H9 (cell line): ENCODE data around the gene OIT3. TPM values are rescaled to one million over a fixed set of nuclear protein-coding genes. Genes with fewer than 3 reads are reported as not detected.
"Not testable (repeated sequence)": the region's sequence is repeated elsewhere in the genome, so short reads cannot be mapped to it uniquely, and the experiment has no call there.

Experiments
- DNase-seq: peaks from one replicate; pipeline ENCODE4 v3.0.0-alpha.2; 2017
- H2AFZ ChIP-seq: one replicate; pipeline ENCODE4 v1.6.1; 2013; ENCODE audit warnings: mild to moderate bottlenecking, low read length, control low read depth, moderate library complexity
- H2AK5ac ChIP-seq: 2 replicates; pipeline ENCODE4 v1.6.1; 2013; ENCODE audit warnings: low read length, control low read depth, mixed read lengths; ENCODE audit not compliant: insufficient read length
- H2BK120ac ChIP-seq: one replicate; pipeline ENCODE4 v1.6.1; 2013; ENCODE audit warnings: low read depth, mild to moderate bottlenecking, low read length, control low read depth, inconsistent platforms; ENCODE audit not compliant: poor library complexity, severe bottlenecking
- H2BK12ac ChIP-seq: 2 replicates; pipeline ENCODE4 v1.6.1; 2013; ENCODE audit warnings: low read length, control low read depth, mixed read lengths, low read depth; ENCODE audit not compliant: insufficient read length
- H2BK15ac ChIP-seq: 2 replicates; pipeline ENCODE4 v1.6.1; 2013; ENCODE audit warnings: low read depth, low read length, control low read depth
- H2BK20ac ChIP-seq: one replicate; pipeline ENCODE4 v1.6.1; 2013; ENCODE audit warnings: low read depth, mild to moderate bottlenecking, low read length, control low read depth, inconsistent platforms; ENCODE audit not compliant: poor library complexity, severe bottlenecking
- H2BK5ac ChIP-seq: 2 replicates; pipeline ENCODE4 v1.6.1; 2013; ENCODE audit warnings: low read length, control low read depth, mixed read lengths; ENCODE audit not compliant: insufficient read length
- H3K14ac ChIP-seq: 2 replicates; pipeline ENCODE4 v1.6.1; 2013; ENCODE audit warnings: low read length, control low read depth; ENCODE audit not compliant: insufficient read depth
- H3K18ac ChIP-seq: 2 replicates; pipeline ENCODE4 v1.6.1; 2013; ENCODE audit warnings: low read depth, mild to moderate bottlenecking, mixed read lengths, low read length, control low read depth; ENCODE audit not compliant: insufficient read length
- H3K23ac ChIP-seq: 2 replicates; pipeline ENCODE4 v1.6.1; 2013; ENCODE audit warnings: low read length, control low read depth, mixed read lengths, low read depth; ENCODE audit not compliant: insufficient read length
- H3K23me2 ChIP-seq: 2 replicates; pipeline ENCODE4 v1.6.1; 2013; ENCODE audit warnings: low read depth, mild to moderate bottlenecking, mixed read lengths, low read length, control low read depth; ENCODE audit not compliant: insufficient read length, poor library complexity, severe bottlenecking
- H3K27ac ChIP-seq: 2 replicates; pipeline ENCODE4 v1.5.1; 2013; ENCODE audit warnings: low read length, control low read depth, mixed read lengths, low read depth; ENCODE audit not compliant: insufficient read length
- H3K27me3 ChIP-seq: 2 replicates; pipeline ENCODE4 v1.6.1; 2013; ENCODE audit warnings: low read length, control low read depth, inconsistent platforms; ENCODE audit not compliant: insufficient read depth
- H3K4ac ChIP-seq: 2 replicates; pipeline ENCODE4 v1.6.1; 2013; ENCODE audit warnings: low read depth, mild to moderate bottlenecking, control low read depth, inconsistent platforms, low read length, moderate library complexity
- H3K4me1 ChIP-seq: 2 replicates; pipeline ENCODE4 v1.6.1; 2013; ENCODE audit warnings: low read length, control low read depth, inconsistent platforms; ENCODE audit not compliant: insufficient read depth
- H3K4me2 ChIP-seq: 2 replicates; pipeline ENCODE4 v1.6.1; 2013; ENCODE audit warnings: low read length, control low read depth, mixed read lengths; ENCODE audit not compliant: insufficient read length, insufficient read depth
- H3K56ac ChIP-seq: 2 replicates; pipeline ENCODE4 v1.6.1; 2013; ENCODE audit warnings: low read depth, mild to moderate bottlenecking, mixed read lengths, low read length, control low read depth; ENCODE audit not compliant: insufficient read length
- H3K79me1 ChIP-seq: 2 replicates; pipeline ENCODE4 v1.6.1; 2013; ENCODE audit warnings: low read depth, mild to moderate bottlenecking, moderate library complexity, low read length, control low read depth, inconsistent platforms; ENCODE audit not compliant: insufficient read depth, poor library complexity, severe bottlenecking
- H3K79me2 ChIP-seq: 2 replicates; pipeline ENCODE4 v1.6.1; 2013; ENCODE audit warnings: low read length, control low read depth, inconsistent platforms; ENCODE audit not compliant: insufficient read depth
- H3K9ac ChIP-seq: 2 replicates; pipeline ENCODE4 v1.6.1; 2013; ENCODE audit warnings: low read length, control low read depth, mixed read lengths; ENCODE audit not compliant: insufficient read length; ENCODE audit errors: extremely low read depth
- H3K9me3 ChIP-seq: one replicate; pipeline ENCODE4 v1.6.1; 2013; ENCODE audit warnings: low read depth, low read length, inconsistent platforms; ENCODE audit not compliant: control insufficient read depth
- H3T11ph ChIP-seq: one replicate; pipeline ENCODE4 v1.6.1; 2013; ENCODE audit warnings: mild to moderate bottlenecking, low read length, control low read depth, inconsistent platforms
- H4K20me1 ChIP-seq: one replicate; pipeline ENCODE4 v1.6.1; 2013; ENCODE audit not compliant: control insufficient read depth, insufficient read length, insufficient read depth
- H4K5ac ChIP-seq: 2 replicates; pipeline ENCODE4 v1.6.1; 2013; ENCODE audit warnings: low read depth, mild to moderate bottlenecking, mixed read lengths, low read length, control low read depth; ENCODE audit not compliant: insufficient read length
- H4K8ac ChIP-seq: replicated peaks from 2 replicates; pipeline ENCODE4 v1.6.1; 2013; ENCODE audit warnings: low read length, control low read depth, mixed read lengths, low read depth; ENCODE audit not compliant: insufficient read length
- H4K91ac ChIP-seq: 2 replicates; pipeline ENCODE4 v1.6.1; 2013; ENCODE audit warnings: low read depth, mild to moderate bottlenecking, moderate library complexity, mixed read lengths, low read length, control low read depth; ENCODE audit not compliant: insufficient read length
- H3K27ac Mint-ChIP-seq, 3 experiments: 2 replicates in 2 of 3; 3 replicates in 1 of 3; pipeline ENCODE4 v1.8.0; 2020 to 2021; ENCODE audit warnings: mixed read lengths in 3 of 3, mild to moderate bottlenecking in 1 of 3, moderate library complexity in 1 of 3
- H3K27me3 Mint-ChIP-seq: 2 replicates; pipeline ENCODE4 v1.8.0; 2021; ENCODE audit warnings: low read depth, mild to moderate bottlenecking, moderate library complexity, mixed read lengths
- H3K36me3 Mint-ChIP-seq, 3 experiments: 2 replicates in 2 of 3; 3 replicates in 1 of 3; pipeline ENCODE4 v1.8.0; 2020 to 2021; ENCODE audit warnings: low read depth in 3 of 3, mixed read lengths in 3 of 3; ENCODE audit not compliant: insufficient read depth in 1 of 3
- H3K4me1 Mint-ChIP-seq, 2 experiments: 2 replicates each; pipeline ENCODE4 v1.8.0; 2020; ENCODE audit warnings: mixed read lengths in 2 of 2
- H3K4me3 Mint-ChIP-seq, 2 experiments: 2 replicates in 1 of 2; 3 replicates in 1 of 2; pipeline ENCODE4 v1.8.0; 2020 to 2021; ENCODE audit warnings: mild to moderate bottlenecking in 2 of 2, mixed read lengths in 2 of 2, moderate library complexity in 1 of 2
- H3K9me3 Mint-ChIP-seq, 2 experiments: 2 replicates in 1 of 2; 3 replicates in 1 of 2; pipeline ENCODE4 v1.8.0; 2020; ENCODE audit warnings: mild to moderate bottlenecking in 2 of 2, mixed read lengths in 2 of 2, moderate library complexity in 1 of 2
- CTCF ChIP-seq: fragments of 200-600 bp; sonication (generic); conservative IDR thresholded peaks from 3 replicates; pipeline ENCODE4 v1.8.0; 2021; ENCODE audit warnings: antibody characterized with exemption, mild to moderate bottlenecking
- WGBS: extraction: QIAGEN DNeasy Blood & Tissue Kit; methylation state at CpG from one replicate; pipeline ENCODE4 v1.1.7; 2013; ENCODE audit warnings: missing lambda C conversion rate, low lambda C conversion rate, mixed read lengths; ENCODE audit not compliant: insufficient read length; ENCODE audit errors: extremely low coverage; 5-methylcytosine and 5-hydroxymethylcytosine counted together
- total RNA-seq: library from RNA; stranded (reverse); gene quantifications from 2 replicates; pipeline ENCODE4 v1.2.1, GENCODE V29; 2021

Gene OIT3
- total RNA-seq, 1 experiment from 2014 or later, result not detected

DNA sequence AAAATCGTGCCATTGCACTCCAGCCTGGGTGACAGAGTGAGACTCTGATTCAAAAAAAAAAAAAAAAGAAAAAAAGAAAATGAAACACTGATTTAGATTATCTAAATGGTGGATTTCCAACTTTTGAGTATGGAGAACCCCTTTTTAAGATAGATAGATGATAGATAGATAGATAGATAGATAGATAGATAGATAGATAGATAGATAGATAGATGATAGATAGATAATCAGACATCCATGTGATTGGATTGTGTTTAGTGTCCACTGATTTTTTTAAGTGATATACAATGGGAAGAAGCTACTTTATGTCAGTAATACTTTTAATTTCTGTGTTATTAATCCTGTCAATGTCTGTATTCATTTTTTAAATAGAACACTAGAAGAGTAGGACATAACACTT, 6.0 kb downstream of the OIT3 start:
- no peak overlapping the region for H3K4me3 Mint-ChIP-seq
- H3K27ac Mint-ChIP-seq, result no peak overlapping the region
- no peak overlapping the region for H2AFZ ChIP-seq

DNA sequence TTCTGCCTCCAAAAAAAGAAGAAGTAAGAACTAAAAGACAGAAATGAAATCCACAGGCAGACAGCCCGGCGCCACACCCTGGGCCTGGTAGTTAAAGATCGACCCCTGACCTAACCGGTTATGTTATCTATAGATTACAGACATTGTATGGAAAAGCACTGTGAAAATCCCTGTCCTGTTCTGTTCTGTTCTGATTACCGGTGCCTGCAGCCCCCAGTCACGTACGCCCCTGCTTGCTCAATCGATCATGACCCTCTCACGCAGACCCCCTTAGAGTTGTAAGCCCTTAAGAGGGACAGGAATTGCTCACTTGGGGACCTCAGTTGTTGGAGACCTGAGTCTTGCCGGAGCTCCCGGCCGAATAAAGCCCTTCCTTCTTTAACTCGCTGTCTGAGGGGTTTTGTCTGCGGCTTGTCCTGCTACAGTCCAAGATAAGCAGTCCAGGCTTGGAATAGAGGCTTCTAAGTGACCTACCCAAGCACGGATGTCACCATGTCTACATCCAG, 10.5 kb downstream of the OIT3 start:
- H4K91ac ChIP-seq, H3K4ac ChIP-seq, H3K4me2 ChIP-seq, H3K27ac Mint-ChIP-seq, H2AK5ac ChIP-seq, H3K4me1 Mint-ChIP-seq, H2BK120ac ChIP-seq, H2BK12ac ChIP-seq, H3T11ph ChIP-seq, H3K79me2 ChIP-seq, H2BK20ac ChIP-seq, H3K9ac ChIP-seq, H3K14ac ChIP-seq, H3K4me3 Mint-ChIP-seq, DNase-seq, H3K23ac ChIP-seq, H2BK5ac ChIP-seq, H2BK15ac ChIP-seq, H4K8ac ChIP-seq, H3K27me3 ChIP-seq, H3K4me1 ChIP-seq, H4K20me1 ChIP-seq, H3K27ac ChIP-seq, H3K18ac ChIP-seq, H4K5ac ChIP-seq, H3K56ac ChIP-seq, H3K27me3 Mint-ChIP-seq, H3K23me2 ChIP-seq, H3K9me3 ChIP-seq, H3K79me1 ChIP-seq, H2AFZ ChIP-seq: not testable (repeated sequence)
- no CpG with 5 or more reads among the region's 15 CpGs for WGBS
- peaks cover 15 to 16% of the 10 kb centered on the region in 2 experiments for H3K9me3 Mint-ChIP-seq
- H3K36me3 Mint-ChIP-seq, result peaks cover 0 to 15% (median 6%) of the 10 kb centered on the region in 3 experiments; a peak in 6 of 7 replicates

More for the DNA sequence above, 6.0 kb downstream of the OIT3 start:
- no peaks in the 10 kb centered on the region for H3K79me2 ChIP-seq
- H3K18ac ChIP-seq, result no peak overlapping the region
- H2BK5ac ChIP-seq, result no peak overlapping the region
- H3K4me2 ChIP-seq, result no peak overlapping the region
- H2BK15ac ChIP-seq, result no peak overlapping the region
- H3K4me1 Mint-ChIP-seq, result no peaks in the 10 kb centered on the region
- H2BK12ac ChIP-seq, result no peak overlapping the region
- no peaks in the 10 kb centered on the region; the same call in 1 of the 2 replicates for H3K27me3 Mint-ChIP-seq
- H4K5ac ChIP-seq, result no peak overlapping the region
- H3T11ph ChIP-seq, result no peak overlapping the region
- no CpG with 5 or more reads among the region's 1 CpG for WGBS
- H2BK20ac ChIP-seq, result no peak overlapping the region
- no peak overlapping the region for H2AK5ac ChIP-seq
- H3K4ac ChIP-seq, result no peak overlapping the region
- H3K9me3 ChIP-seq, result no peaks in the 10 kb centered on the region
- H3K9ac ChIP-seq, result no peak overlapping the region
- no peak overlapping the region for H3K27ac ChIP-seq
- no peak overlapping the region for H3K23ac ChIP-seq
- H4K8ac ChIP-seq, result no peak overlapping the region
- peaks cover 11 to 12% of the 10 kb centered on the region in 2 experiments for H3K9me3 Mint-ChIP-seq
- DNase-seq, result no peak
- H4K91ac ChIP-seq, result no peak overlapping the region
- H3K27me3 ChIP-seq, result no peaks in the 10 kb centered on the region
- peaks cover 0 to 11% (median 6%) of the 10 kb centered on the region in 3 experiments; a peak in 6 of 7 replicates for H3K36me3 Mint-ChIP-seq
- H3K56ac ChIP-seq, result no peak overlapping the region
- H3K23me2 ChIP-seq, result no peaks in the 10 kb centered on the region
- TF ChIP-seq CTCF, result no peak
- no peaks in the 10 kb centered on the region for H3K79me1 ChIP-seq
- no peak overlapping the region for H3K14ac ChIP-seq
- H3K4me1 ChIP-seq, result no peaks in the 10 kb centered on the region
- H4K20me1 ChIP-seq, result no peaks in the 10 kb centered on the region
- no peak overlapping the region for H2BK120ac ChIP-seq
